Lung (tissue), 12 donors: Measurements from ENCODE around the gene LCP2. TPM values are rescaled to one million over a fixed set of nuclear protein-coding genes. Genes with fewer than 3 reads are reported as not detected.

Experiments used
- ATAC-seq: fragments of 200-7000 bp; cut with Tn5 transposase; one replicate; pipeline ENCODE4 v1.9.1; 2020; ENCODE audit warnings: moderate number of reproducible peaks; ENCODE audit not compliant: insufficient read depth, low FRiP score
- DNase-seq, 3 donors: peaks; one replicate each; pipeline ENCODE4 v3.0.0-alpha.2; 2013 to 2017
- H3K27ac ChIP-seq, 2 donors: one replicate each; pipeline ENCODE4 v1.5.1; 2013; ENCODE audit warnings: mild to moderate bottlenecking in 2 of 2, moderate library complexity in 2 of 2, control low read depth in 1 of 2, inconsistent platforms in 1 of 2, low read depth in 1 of 2, low read length in 1 of 2
- H3K27me3 ChIP-seq, 3 donors: one replicate each; pipeline ENCODE4 v1.5.1; 2013; ENCODE audit warnings: low read length in 2 of 3; ENCODE audit not compliant: control insufficient read depth in 3 of 3, insufficient read depth in 3 of 3
- H3K36me3 ChIP-seq, 4 donors: one replicate each; pipeline ENCODE4 v1.5.1; 2013; ENCODE audit warnings: low read length in 4 of 4, mild to moderate bottlenecking in 1 of 4, moderate library complexity in 1 of 4; ENCODE audit not compliant: control insufficient read depth in 4 of 4, insufficient read depth in 4 of 4
- H3K4me1 ChIP-seq, 5 donors: one replicate each; pipeline ENCODE4 v1.5.1; 2013; ENCODE audit warnings: low read length in 5 of 5, mild to moderate bottlenecking in 2 of 5, moderate library complexity in 1 of 5; ENCODE audit not compliant: control insufficient read depth in 5 of 5, insufficient read depth in 5 of 5
- H3K4me3 ChIP-seq: one replicate; pipeline ENCODE4 v1.5.1; 2013; ENCODE audit warnings: mild to moderate bottlenecking, control low read depth, moderate library complexity
- H3K9ac ChIP-seq, 2 donors: one replicate each; pipeline ENCODE4 v1.5.1; 2013; ENCODE audit warnings: low read length in 2 of 2, control low read depth in 1 of 2; ENCODE audit not compliant: insufficient read depth in 1 of 2
- H3K9me3 ChIP-seq, 4 donors: one replicate each; pipeline ENCODE4 v1.5.1; 2013; ENCODE audit warnings: low read length in 3 of 4, mild to moderate bottlenecking in 1 of 4, moderate library complexity in 1 of 4; ENCODE audit not compliant: control insufficient read depth in 4 of 4, insufficient read depth in 3 of 4
- WGBS, 2 donors: extraction: QIAGEN DNeasy Blood & Tissue Kit; methylation state at CpG; one replicate each; pipeline ENCODE4 v1.1.7; 2013; 5-methylcytosine and 5-hydroxymethylcytosine counted together
- polyA plus RNA-seq, 2 donors: library from polyadenylated mRNA; stranded (reverse); fragments of 200-250 nt; gene quantifications; one replicate each; pipeline ENCODE4 v1.2.1, GENCODE V29; 2013
- total RNA-seq, 2 donors: library from RNA; depleted of rRNA in 1 of 2; stranded (reverse); fragments of >200 nt in 1 of 2; gene quantifications; one replicate each; pipeline ENCODE4 v1.2.1, GENCODE V29; 2014 to 2021
- TF ChIP-seq, protein P1 (sequence below): IDR thresholded peaks from 2 replicates; pipeline ENCODE4 v1.5.1; 2012; ENCODE audit warnings: mild to moderate bottlenecking; ENCODE audit errors: control extremely low read depth, extremely low read depth
- donor health status: control.
- donor health status: control.
- donor health status: Bipolar disorder and iron deficiency.
- donor health status: healthy.
- donor health status: DM: yes; HTN: yes; CAD: no.

LCP2 gene
- total and polyA plus RNA-seq, 4 donors: 15.6 to 127 (median 56.0) TPM

DNA sequence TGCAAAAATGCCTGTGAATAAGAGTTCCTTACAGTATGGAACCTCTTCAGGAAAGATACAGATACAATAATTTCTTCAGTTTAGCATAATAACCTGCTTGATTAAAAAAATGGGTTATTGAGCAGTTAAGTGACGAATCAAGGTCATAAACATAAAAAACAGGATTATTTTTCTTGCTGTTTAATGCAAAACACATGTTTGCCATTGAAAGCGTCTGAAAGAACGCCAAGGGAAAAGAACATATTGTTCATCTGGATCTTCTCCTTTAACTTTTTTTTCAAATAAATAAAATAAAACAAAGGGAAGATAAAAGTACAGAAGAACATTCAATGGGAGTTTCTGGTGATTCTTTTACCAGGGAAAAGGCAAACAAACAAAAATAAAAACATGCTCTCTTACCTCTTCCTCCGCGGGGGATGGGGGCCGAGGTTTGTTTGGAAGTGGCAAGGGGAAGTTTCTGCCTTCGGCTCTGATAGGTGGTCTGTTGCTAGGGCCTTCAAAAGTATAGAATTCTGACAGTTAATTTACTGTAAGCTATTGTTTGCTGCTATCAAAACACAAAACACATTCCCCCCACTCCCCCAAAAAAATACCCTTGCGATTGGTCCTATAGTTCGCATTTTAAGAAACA, 44.7 kb downstream of the LCP2 start:
- H3K4me3 ChIP-seq: no peak overlapping the region
- H3K36me3 ChIP-seq: peaks cover 0 to 34% (median 0%) of the 10 kb centered on the region in 4 donors
- TF ChIP-seq, protein P1, sequence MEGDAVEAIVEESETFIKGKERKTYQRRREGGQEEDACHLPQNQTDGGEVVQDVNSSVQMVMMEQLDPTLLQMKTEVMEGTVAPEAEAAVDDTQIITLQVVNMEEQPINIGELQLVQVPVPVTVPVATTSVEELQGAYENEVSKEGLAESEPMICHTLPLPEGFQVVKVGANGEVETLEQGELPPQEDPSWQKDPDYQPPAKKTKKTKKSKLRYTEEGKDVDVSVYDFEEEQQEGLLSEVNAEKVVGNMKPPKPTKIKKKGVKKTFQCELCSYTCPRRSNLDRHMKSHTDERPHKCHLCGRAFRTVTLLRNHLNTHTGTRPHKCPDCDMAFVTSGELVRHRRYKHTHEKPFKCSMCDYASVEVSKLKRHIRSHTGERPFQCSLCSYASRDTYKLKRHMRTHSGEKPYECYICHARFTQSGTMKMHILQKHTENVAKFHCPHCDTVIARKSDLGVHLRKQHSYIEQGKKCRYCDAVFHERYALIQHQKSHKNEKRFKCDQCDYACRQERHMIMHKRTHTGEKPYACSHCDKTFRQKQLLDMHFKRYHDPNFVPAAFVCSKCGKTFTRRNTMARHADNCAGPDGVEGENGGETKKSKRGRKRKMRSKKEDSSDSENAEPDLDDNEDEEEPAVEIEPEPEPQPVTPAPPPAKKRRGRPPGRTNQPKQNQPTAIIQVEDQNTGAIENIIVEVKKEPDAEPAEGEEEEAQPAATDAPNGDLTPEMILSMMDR: no peak
- 77 to 89% methylated on average over 9 of the region's 9 CpGs for WGBS, 2 donors
- ATAC-seq (no peak), DNase-seq (no peak)
- H3K27ac ChIP-seq: no peak overlapping the region
- peaks cover 0 to 30% (median 0%) of the 10 kb centered on the region in 5 donors for H3K4me1 ChIP-seq
- peaks cover 0 to 14% (median 7%) of the 10 kb centered on the region in 3 donors for H3K27me3 ChIP-seq
- no peak overlapping the region for H3K9ac ChIP-seq
- H3K9me3 ChIP-seq: no peaks in the 10 kb centered on the region

GRCh38 chr5:170252109-170252508, 45.5 kb downstream of the LCP2 start:
- Histone ChIP-seq H3K9me3 (no peaks in the 10 kb centered on the region), H3K27ac (no peak overlapping the region), H3K9ac (no peak overlapping the region), H3K4me1 (peaks cover 0 to 34% (median 0%) of the 10 kb centered on the region in 5 donors), H3K36me3 (peaks cover 0 to 30% (median 0%) of the 10 kb centered on the region in 4 donors), H3K4me3 (no peak overlapping the region), H3K27me3 (peaks cover 0 to 14% (median 7%) of the 10 kb centered on the region in 3 donors)
- ATAC-seq (no peak), DNase-seq (no peak)
- WGBS, 2 donors: 86 to 93% methylated on average over 3 of the region's 3 CpGs
- TF ChIP-seq, protein P1: no peak

- peaks cover 0 to 27% (median 0%) of the 10 kb centered on the region in 4 donors for H3K36me3 ChIP-seq
Observed at GRCh38 chr5:170251462-170251861, 46.1 kb downstream of the LCP2 start.

More at GRCh38 chr5:170251462-170251861, 46.1 kb downstream of the LCP2 start:
- WGBS, 2 donors: 93 to 98% methylated on average over 2 of the region's 2 CpGs
- no peak overlapping the region for H3K9ac ChIP-seq
- peaks cover 0 to 34% (median 0%) of the 10 kb centered on the region in 5 donors for H3K4me1 ChIP-seq
- H3K9me3 ChIP-seq: no peaks in the 10 kb centered on the region
- peaks cover 0 to 14% (median 7%) of the 10 kb centered on the region in 3 donors for H3K27me3 ChIP-seq
- H3K4me3 ChIP-seq: no peak overlapping the region
- no peak overlapping the region for H3K27ac ChIP-seq
- no peak for DNase-seq
- TF ChIP-seq, protein P1: no peak
- ATAC-seq: no peak
